Fibroblast of skin of abdomen (primary cell): ENCODE results near the gene RPEL1. TPM values are rescaled to one million over a fixed set of nuclear protein-coding genes. Genes with fewer than 3 reads are reported as not detected.
"Not testable (repeated sequence)": the region's sequence is repeated elsewhere in the genome, so short reads cannot be mapped to it uniquely, and the experiment has no call there.

Experiments
- DNase-seq: peaks from one replicate; pipeline ENCODE4 v3.0.0-alpha.2; 2013
- polyA plus RNA-seq, 2 experiments: library from polyadenylated mRNA; unstranded; fragments of 120-200 nt; gene quantifications; one replicate each; pipeline ENCODE4 v1.2.1, GENCODE V29; 2013; ENCODE audit not compliant: insufficient read length in 2 of 2

RPEL1 gene
- polyA plus RNA-seq (2013, experiment 1 of 2; ENCODE audit: insufficient read length): 0.09 TPM
- 0.10 TPM for polyA plus RNA-seq (2013, experiment 2 of 2; ENCODE audit: insufficient read length)

DNA sequence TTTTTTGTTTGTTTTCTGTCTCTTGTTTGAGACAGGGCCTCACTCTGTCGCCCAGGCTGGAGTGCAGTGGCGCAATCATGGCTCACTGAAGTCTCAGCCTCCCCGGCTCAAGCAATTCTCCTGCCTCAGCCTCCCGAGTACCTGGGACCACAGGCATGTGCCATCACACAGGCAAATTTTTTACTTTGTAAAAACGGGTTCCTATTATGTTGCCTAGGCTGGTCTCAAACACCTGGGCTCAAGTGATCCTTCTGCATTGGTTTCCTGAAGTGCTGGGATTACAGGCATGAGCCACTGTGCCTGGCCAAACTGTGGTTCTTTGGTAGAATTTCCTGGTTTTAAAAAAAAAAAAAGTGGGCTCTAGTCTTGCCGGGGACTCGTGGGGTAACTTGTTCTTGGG is at the start of gene RPEL1:
Gene RPEL1, plus strand, starts transcription at position 301 of the 400 bp plus-strand sequence. CDS start 110 bp downstream, outside the sequence.
- DNase-seq: not testable (repeated sequence)

DNA sequence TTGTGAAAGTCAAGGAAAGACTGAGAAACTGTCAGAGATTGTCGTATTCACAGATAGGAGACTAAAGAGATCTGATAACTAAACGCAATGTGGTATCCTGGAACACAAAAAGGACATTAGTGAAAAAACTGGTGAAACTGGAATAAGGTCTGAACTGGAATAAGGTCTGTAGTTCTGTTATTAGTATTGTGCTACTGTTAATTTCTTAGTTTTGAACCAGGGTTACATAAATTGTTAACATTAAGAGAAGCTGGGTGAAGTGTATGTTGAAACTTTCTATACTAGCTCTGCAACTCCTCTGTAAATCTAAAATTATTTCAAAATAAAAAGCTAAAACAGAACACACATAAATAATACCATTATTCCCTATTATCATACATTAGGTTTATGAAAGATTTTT is 49.2 kb upstream of the RPEL1 start:
- DNase-seq: no peak

DNA sequence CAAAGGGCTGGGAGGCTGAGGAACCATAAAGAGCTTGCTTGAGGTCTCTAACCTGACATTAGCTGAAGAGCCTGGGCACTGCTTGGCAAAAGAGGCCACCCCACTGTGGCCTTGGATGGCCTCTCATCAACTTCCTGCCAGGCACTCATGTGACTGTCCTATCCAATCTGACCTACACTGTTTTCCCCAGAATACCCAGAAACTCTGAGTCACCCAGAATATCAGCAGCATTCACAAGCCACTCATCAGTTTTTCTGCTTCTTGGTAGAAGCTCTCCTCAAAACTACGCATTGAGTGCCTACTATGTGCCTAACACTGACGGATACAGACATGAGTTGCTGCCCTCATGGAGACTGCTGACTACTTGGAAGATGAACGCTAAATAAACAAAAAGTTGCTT is 48.5 kb upstream of the RPEL1 start:
- peak; percentile 56 for DNase-seq

DNA sequence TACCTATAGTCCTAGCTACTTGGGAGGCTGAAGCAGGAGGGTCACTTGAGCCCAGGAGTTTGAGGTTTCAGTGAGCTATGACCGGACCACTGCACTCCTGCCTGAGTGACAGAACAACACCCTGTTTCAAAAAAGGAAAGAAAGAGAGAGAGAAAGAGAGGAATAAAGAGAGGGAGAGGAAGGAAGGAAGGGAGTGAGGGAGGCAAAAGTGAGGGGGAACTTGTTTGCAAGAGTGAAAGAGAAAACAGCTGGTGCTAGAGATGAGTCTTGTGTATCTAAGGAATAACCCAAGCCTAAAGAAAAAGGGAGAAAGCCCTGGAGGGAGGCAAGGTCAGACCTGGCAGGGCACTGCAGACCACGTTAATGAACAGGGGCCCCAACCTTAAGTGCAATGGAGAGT is 47.8 kb upstream of the RPEL1 start:
- DNase-seq: no peak

DNA sequence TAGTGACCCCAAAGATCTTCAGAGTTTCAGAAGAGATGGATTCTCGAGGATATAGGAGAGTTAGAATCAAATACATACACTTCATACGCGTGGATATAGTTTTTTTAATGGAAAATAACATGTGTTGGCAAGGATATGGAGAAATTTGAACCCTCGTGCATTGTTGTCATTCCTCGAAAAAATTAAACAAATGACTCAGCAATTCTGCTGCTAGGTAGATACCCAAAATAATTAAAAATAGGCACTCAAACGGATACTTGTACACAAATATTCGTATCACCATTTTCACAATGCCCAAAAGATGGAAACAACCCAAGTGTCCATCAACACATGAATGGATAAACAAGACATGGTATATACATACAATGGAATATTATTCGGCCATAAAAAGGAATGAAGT is 47.0 kb upstream of the RPEL1 start:
- DNase-seq: no peak

DNA sequence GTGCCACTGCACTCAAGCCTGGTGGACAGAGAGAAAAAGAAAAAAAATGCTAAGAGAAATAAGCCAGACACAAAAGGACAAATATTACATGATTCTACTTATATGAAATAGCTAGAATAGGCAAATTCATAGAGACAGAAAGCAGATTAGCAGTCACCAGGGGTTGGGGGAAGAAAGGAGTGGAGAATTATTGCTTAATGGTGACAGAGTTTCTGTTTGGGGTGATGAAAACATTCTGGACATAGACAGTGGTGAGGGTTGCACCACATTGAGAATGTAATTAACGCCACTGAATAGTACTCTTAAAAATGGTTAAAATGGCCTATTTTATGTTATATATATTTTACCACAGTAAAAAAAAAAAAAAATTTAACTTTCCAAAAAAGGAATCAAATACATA is 46.2 kb upstream of the RPEL1 start:
- no peak for DNase-seq

DNA sequence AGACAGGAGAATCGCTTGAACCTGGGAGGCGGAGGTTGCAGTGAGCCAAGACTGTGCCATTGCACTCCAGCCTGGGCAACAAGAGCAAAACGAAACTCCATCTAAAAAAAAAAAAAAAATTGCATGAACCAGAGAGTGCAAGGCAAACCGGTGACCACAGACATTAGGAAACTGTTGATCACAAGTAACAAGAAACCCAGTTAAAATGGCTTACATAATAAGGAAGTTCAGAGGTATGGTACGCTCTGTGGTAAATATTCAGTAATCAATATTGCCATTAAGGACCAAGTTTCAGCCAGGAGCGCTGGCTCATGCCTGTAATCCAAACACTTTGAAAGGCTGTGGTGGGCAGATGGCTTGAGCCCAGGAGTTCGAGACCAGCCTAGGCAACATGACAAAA is 43.4 kb upstream of the RPEL1 start:
- no peak for DNase-seq

DNA sequence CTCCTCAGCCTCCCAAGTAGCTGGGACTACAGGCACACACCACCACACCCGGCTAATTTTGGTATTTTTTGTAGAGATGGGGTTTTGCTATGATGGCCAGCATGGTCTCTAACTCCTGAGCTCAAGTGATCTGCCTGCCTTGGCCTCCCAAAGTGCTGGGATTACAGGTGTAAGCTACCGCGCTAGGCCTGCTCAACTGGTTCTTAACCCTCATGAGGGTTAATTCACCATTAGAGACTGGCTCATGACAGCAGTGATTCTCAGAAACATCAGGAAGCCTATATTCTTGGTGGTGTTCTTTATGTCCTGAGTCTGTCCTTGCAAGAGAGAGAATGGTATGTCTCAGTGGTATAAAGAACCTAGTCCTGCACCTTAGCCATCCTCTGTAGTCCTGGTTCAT is 42.2 kb upstream of the RPEL1 start:
- DNase-seq: no peak

DNA sequence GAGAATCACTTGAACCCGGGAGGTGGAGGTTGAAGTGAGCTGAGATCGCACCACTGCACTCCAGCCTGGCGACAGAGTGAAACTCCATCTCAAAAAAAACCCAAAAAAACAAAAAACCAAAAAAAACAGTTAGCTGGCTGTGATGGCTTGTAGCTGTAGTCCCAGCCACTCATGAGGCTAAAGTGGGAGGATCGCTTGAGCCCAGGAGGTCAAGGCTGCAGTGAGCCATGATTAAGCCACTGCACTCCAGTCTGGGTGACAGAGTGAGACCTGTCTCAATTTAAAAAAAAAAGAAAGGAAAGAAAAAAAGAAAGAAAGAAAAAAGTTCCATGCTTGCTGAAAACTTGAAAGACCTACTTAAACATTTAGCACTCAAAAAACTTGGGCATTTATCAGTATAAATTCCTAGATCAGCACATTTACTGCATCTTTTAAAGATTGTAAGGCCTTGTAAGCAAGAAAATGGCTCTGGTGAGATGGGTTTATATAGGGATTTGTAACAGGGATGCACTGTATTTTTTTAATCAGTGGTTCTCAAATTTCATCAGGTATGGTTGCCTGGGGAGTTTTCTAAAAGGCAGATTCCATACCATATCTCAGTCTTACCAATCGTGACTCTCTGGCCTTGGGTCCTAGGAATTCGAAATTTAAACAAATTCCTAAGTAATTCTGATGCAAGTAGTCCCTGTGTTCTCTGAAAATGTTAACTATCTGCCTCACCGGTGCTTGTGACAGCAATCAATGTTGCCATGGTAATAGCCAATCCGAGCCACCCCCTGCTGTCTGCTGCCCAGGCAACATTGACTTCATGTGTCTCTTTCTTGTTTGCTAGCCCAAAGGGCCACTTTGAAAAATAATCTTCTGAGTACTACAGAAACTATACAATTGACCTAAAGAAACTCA is 41.1 kb upstream of the RPEL1 start:
- peak; percentile 17 for DNase-seq

DNA sequence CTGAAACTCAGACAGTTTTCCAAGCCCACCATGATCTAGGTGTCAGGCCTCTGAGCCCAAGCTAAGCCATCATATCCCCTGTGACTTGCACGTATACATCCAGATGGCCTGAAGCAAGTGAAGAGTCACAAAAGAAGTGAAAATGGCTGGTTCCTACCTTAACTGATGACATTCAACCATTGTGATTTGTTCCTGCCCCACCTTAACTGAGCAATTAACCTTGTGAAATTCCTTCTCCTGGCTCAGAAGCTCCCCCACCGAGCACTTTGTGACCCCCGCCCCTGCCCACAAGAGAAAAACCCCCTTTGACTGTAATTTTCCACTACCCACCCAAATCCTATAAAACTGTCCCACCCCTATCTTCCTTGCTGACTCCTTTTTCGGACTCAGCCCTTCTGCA is 40.3 kb upstream of the RPEL1 start:
- not testable (repeated sequence) for DNase-seq

DNA sequence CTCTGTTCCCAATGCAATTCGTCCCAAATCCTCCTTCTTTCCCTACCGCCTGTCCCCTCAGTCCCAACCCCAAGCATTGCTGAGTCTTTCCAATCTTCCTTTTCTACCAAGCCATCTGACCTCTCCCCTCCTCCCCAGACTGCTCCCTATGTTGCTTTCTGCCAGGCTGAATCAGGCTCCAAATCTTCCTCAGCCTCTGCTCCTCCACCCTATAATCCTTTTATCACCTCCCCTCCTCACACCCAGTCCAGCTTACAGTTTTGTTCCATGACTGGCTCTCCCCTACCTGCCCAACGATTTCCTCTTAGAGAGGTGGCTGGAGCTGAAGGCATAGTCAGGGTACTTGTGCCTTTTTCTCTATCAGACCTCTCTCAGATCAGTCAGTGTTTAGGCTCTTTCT is 39.0 kb upstream of the RPEL1 start:
- DNase-seq: not testable (repeated sequence)

DNA sequence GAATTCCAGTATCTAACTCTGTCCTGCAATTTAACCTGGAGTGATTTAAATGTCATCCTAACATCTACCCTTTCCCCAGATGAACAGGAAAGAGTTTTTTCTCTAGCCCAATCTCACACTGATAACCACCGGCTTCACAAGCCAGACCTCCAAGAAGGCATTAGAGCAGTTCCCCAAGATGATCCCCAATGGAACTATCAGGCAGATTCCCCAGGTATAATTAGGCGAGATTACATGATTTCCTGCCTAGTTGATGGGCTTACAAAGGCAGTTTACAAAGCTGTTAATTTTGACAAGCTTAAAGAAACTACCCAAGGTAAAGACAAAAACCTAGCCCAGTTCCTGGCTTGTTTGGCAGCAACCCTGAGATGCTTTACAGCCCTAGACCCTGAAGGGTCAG is 38.5 kb upstream of the RPEL1 start:
- DNase-seq: no peak

DNA sequence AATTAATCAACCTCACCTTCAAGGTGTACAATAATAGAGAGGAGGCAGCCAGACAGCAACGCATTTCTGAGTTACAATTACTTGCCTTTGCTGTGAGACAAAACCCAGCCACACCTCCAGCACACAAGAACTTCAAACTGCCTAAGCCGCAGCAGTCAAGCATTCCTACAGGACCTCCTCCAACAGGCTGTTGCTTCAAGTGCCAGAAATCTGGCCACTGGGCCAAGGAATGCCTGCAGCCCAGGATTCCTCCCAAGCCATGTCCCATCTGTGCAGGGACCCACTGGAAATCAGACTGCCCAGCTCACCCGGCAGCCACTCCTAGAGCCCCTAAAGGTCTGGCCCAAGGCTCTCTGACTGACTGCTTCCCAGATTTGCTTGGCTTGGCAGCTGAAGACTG is 38.0 kb upstream of the RPEL1 start:
- DNase-seq: peak; percentile 60

DNA sequence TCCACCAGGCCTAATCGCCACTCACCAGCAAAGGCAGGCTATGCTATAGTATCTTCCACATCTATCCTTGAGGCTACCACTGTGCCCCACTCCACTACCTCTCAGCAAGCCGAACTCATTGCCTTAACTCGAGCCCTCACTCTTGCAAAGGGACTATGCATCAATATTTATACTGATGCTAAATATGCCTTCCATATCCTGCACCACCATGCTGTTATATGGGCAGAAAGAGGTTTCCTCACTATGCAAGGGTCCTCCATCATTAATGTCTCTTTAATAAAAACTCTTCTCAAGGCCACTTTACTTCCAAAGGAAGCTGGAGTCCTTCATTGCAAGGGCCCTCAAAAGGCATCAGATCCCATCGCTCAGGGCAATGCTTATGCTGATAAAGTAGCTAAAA is 35.4 kb upstream of the RPEL1 start:
- not testable (repeated sequence) for DNase-seq

DNA sequence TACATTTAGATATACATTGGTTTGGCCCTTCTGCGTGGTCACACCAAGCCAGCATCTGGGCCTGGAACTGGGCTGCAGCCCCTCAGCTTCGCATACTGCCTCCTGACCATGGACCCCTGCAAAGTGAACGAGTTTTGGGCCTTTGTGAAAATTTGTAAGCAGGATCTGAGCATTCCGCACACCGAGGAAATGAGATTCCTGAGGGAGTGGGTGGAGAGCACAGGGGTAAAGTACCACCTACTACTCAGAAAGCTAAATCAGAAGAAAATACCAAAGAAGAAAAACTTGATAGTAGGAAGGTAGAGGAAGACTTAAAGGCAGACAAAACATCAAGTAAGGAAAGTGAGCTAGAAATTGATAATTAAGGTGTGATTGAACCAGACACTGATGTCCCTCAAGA is 30.1 kb upstream of the RPEL1 start:
- no peak for DNase-seq

DNA sequence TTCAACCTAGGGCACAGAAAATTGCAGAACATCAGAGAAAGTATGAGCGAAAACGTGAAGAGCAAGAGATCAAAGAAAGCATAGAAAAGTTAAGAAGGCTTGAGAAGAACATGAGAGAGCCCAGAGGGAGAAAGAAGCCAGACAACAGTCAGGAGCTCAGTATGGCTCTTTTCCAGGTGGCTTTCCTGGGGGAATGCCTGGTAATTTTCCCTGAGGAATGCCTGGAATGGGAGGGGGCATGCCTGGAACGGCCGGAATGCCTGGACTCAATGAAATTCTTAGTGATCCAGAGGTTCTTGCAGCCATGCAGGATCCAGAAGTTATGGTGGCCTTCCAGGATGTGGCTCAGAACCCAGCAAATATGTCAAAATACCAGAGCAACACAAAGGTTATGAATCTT is 29.3 kb upstream of the RPEL1 start:
- peak; percentile 78 for DNase-seq

DNA sequence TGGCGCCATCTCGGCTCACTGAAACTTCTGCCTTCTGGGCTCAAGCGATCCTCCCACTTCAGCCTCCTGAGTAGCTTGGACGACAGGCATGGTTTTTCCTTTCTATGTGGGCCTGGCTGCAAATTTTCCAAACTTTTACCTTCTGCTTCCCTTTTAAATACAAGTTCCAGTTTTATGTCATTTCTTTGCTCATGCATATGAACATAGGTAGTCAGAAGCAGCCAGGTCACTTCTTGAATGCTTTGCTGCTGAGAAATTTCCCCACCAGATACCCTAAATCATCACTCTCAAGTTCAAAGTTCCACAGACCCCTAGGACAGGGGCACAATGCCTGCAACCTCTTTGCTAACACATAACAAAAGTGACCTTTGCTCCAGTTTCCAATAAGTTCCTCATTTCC is 21.6 kb upstream of the RPEL1 start:
- DNase-seq: no peak

DNA sequence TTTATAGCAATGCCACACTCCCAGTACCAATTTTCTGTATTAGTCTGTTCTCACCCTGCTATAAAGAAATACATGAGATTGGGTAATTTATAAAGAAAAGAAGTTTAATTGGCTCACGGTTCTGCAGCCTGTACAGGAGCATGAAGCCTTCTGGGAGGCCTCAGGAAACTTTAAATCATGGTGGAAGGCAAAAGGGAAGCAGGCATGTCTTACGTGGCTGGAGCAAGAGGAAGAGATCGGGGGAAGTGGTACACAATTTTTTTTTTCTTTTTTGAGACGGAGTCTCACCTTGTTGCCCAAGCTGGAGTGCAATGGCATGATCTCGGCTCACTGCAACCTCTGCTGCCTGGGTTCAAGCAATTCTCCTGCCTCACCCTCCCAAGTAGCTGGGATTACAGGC is 21.0 kb upstream of the RPEL1 start:
- not testable (repeated sequence) for DNase-seq

DNA sequence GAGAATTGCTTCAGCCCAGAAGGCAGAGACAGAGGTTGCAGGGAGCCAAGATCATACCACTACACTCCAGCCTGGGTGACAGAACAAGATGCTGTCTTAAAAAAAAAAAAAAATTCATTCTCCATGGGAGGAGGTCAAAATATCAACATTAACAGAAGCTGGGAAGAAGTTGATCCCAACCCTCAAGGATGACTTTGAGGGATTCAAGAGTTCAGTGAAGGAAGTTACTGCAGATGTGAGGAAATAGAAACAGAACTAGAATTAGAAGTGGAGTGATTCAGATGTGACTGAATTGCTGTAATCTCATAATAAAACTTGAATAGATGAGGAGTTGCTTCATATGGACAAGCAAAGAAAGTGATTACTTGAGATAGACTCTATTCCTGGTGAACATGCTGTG is 19.7 kb upstream of the RPEL1 start:
- no peak for DNase-seq

DNA sequence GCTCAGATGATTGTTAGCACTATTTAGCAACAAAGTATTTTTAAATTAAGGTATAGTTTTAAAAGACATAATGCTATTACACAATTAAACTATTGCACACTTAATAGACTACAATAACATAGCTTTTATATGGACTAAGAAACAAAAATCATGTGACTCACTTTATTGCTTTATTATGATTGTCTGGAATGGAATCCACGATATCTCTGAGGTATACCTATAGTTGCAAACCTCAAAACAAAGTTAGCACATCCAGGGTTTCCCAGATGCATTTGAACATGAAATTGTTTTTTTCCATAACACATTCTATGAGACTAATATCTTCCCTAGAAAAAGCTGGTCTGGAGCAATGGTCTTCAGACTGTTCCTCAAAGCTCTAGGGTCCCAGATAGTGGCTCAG is 18.3 kb upstream of the RPEL1 start:
- DNase-seq: peak; percentile 13

DNA sequence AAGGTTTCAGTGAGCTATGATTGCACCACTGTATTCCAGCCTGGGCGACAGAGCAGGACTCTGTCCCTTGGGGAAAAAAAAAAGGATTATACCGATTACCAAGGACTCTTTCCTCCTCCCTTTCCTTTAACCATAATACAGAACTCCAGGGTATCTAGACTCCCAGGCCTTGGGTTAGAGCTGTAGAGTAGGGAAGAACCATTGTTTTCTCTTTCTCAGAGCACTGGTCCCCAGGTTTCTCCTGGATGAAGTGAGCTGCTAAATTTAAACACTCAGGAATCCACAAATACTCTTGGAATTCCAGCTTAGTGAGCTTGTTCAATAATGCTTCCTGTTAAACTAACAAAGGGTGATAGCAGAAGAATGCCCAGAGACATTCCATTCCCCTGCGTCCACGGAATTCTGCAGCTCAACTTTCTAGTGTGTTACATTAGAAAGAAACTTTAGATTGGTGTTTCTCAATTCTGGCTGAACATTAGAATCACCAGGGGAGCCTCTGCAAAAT is 14.6 kb upstream of the RPEL1 start:
- peak; percentile 97 for DNase-seq

DNA sequence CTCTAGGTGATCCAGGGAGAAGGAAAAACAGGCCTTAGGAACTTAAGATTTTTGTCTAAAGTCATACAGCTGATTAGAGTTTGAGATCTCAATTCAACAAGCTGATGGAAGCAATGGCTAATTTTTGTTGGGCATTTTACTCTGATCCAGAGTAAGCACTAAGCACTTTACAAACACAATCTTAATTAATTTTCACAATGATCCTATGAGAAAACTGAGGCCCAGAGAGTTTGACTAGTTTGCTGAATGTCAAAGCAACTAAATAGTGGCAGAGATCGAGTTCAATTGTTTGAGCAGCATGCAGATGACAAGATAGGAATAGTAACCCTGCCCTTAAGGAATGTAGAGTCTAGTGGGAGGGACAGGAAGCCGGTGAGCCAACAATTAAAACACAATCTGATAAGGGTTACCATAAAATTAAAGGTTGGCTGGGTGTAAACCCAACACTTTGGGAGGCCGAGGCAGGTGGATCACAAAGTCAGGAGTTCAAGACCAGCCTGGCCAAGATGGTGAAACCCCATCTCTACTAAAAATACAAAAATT is 13.5 kb upstream of the RPEL1 start:
- no peak for DNase-seq

DNA sequence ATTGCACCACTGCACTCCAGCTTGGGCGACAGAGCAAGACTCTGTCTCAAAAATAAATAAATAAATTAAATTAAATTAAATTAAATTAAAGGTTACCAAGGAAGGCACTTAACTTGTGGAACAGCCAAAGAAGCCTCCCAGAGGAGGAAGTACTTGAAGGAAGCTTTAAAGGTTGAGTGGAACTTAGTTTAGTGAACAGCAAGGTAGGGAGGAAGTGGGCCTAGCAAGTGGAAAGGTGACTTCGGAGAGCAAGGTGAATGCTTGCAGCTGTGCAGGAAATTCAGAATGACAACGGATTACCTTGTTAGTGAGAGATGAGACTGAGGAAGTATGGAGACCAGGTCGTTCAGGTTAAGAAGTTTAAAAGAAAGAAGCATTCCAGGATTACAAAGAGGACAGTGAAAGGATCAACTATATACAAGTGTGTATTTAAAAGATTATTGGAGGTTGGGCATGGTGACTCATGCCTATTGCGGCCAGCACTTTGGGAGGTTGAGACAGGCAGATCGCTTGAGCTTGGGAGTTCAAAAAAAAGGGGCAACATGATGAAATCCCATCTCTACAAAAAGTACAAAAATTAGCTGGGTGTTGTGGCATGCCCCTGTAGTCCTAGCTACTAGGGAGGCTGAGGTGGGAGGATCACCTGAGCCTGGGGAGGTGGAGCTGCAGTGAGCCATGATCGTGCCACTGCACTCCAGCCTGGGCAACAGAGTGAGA is 12.8 kb upstream of the RPEL1 start:
- peak; percentile 63 for DNase-seq
